Caco-2 (cell line): ENCODE measurements around the gene CASP1. TPM values are rescaled to one million over a fixed set of nuclear protein-coding genes. Genes with fewer than 3 reads are reported as not detected.

Source experiments
- BruUV-seq: library from RNA; stranded (reverse); fragments of 400-500 nt; replicated peaks from 2 replicates; lab custom pipeline; 2021; lab: Mats Ljungman, UMichigan
- CTCF ChIA-PET: fragments of 300-600 bp; sonication (Branson Sonifier 250); formaldehyde crosslinking; loops from one replicate; lab custom pipeline; 2022; ENCODE audit warnings: antibody characterized with exemption; lab: Charles Lee
- POLR2A ChIA-PET: fragments of 300-600 bp; sonication (Branson Sonifier 250); formaldehyde crosslinking; loops from one replicate; lab custom pipeline; 2022; ENCODE audit warnings: antibody characterized with exemption; lab: Charles Lee
- DNase-seq, 2 experiments: peaks; one replicate each; pipeline versions ENCODE4 v3.0.0 to v3.0.0-alpha.2; 2020 to 2022
- H3K27me3 ChIP-seq: replicated peaks from 2 replicates; pipeline ENCODE4 v1.6.0; 2011; ENCODE audit warnings: low read length; ENCODE audit not compliant: control insufficient read depth, insufficient read depth
- H3K36me3 ChIP-seq: 2 replicates; pipeline ENCODE4 v1.5.1; 2011; ENCODE audit warnings: low read length; ENCODE audit not compliant: control insufficient read depth, insufficient read depth
- H3K4me1 ChIP-seq: fragments of 250-450 bp; sonication (Bioruptor Pico); 2 replicates; pipeline ENCODE4 v1.5.1; 2020; ENCODE audit warnings: mild to moderate bottlenecking
- H3K4me3 ChIP-seq: 2 replicates; pipeline ENCODE4 v1.5.1; 2011; ENCODE audit warnings: low read depth, mild to moderate bottlenecking, control low read depth, low read length
- H3K9me3 ChIP-seq: fragments of 250-450 bp; sonication (Bioruptor Pico); 2 replicates; pipeline ENCODE4 v1.5.1; 2020; ENCODE audit warnings: mild to moderate bottlenecking, moderate library complexity
- H3K27ac Mint-ChIP-seq: one replicate; pipeline ENCODE4 v1.8.0; 2022; ENCODE audit warnings: mixed read lengths; ENCODE audit not compliant: unreplicated experiment
- H3K27me3 Mint-ChIP-seq: one replicate; pipeline ENCODE4 v1.8.0; 2022; ENCODE audit warnings: mixed read lengths; ENCODE audit not compliant: insufficient read depth, unreplicated experiment
- H3K36me3 Mint-ChIP-seq: one replicate; pipeline ENCODE4 v1.8.0; 2022; ENCODE audit warnings: mild to moderate bottlenecking, mixed read lengths; ENCODE audit not compliant: insufficient read depth, unreplicated experiment
- H3K4me1 Mint-ChIP-seq: one replicate; pipeline ENCODE4 v1.8.0; 2022; ENCODE audit warnings: low read depth, mixed read lengths; ENCODE audit not compliant: unreplicated experiment
- H3K4me3 Mint-ChIP-seq: one replicate; pipeline ENCODE4 v1.8.0; 2022; ENCODE audit warnings: mild to moderate bottlenecking, moderate library complexity, mixed read lengths; ENCODE audit not compliant: unreplicated experiment
- H3K9me3 Mint-ChIP-seq: one replicate; pipeline ENCODE4 v1.8.0; 2022; ENCODE audit warnings: mixed read lengths; ENCODE audit not compliant: unreplicated experiment
- intact Hi-C: fragments of 100-400 bp; cut with micrococcal nuclease; formaldehyde crosslinking; loops from one replicate; pipeline ENCODE4 v1.10.0; 2022; ENCODE audit not compliant: unreplicated experiment
- total RNA-seq: library from RNA; stranded (reverse); gene quantifications from 2 replicates; pipeline ENCODE4 v1.2.3, GENCODE V29; 2022
- TF ChIP-seq, protein P1 (sequence below), 2 experiments: fragments of 200-600 bp in 1 of 2; IDR thresholded peaks; 1 replicate in 1 of 2; 2 replicates in 1 of 2; pipeline versions ENCODE4 v1.5.1 to v1.8.0; 2011 to 2022; ENCODE audit warnings: antibody characterized with exemption in 1 of 2, control low read depth in 1 of 2, inconsistent platforms in 1 of 2, low read depth in 1 of 2, low read length in 1 of 2, mild to moderate bottlenecking in 1 of 2, moderate library complexity in 1 of 2; ENCODE audit not compliant: insufficient read depth in 1 of 2, severe bottlenecking in 1 of 2, unreplicated experiment in 1 of 2

The CASP1 gene
- total RNA-seq, 1 experiment from 2014 or later, result 1.4 TPM

DNA sequence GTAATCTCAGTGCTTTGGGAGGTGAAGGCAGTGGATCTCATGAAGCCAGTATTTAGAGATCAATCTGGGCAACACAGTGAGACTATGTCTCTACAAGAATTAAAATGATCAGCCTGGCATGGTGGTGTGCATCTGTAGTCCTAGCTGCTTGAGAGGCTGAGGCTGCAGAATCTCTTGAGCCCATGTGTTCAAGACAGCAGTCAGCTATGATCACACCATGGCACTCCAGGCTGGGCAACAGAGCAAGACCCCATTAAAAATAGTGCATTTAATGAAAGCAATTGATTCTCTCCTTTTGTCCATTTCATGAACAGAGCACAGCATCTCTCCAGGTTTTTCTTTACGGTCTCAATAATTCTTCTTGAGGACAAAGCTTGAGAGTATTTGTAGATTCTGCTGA is 21.5 kb upstream of the CASP1 start:
- intact Hi-C loops, result no loop called here
- POLR2A ChIA-PET, result no interaction called here

DNA sequence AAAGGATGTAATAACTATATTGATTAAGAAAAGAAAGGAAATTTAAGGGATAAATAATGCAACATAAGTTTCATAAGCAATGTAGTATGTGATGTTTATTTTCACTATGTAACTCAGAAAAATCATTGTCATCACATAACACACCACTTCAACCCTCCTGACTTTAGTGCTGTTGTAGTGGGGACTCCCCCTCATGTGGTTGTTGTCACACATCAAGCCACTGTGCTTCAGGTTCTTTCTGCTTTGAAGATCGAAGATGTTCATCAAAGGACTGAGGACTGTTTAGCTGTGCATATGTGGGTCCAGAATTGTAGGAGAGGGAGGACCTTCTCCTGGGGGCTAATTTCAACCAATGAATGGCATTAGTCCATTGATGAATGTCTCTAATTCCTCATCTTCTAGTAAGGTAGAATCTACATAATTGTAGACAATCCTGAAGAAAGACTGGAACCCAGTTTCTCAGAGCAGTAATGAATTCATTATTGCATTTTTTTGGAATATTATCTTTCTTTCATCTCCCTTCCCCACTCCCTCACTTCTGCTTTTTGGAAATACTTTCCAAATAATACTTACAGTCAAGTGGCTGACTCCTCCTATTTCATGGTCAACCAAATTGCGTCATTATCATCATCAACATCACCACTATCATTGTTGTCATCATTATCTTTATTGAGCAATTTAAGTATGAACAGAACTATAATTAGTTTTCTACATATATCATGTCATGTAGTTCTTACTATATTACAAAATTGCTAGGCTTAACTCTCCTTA is 20.0 kb upstream of the CASP1 start:
- POLR2A ChIA-PET, result no interaction called here
- no TSS peak for BruUV-seq
- no peak overlapping the region for H3K4me3 Mint-ChIP-seq
- H3K27ac Mint-ChIP-seq, result no peak overlapping the region
- H3K9me3 ChIP-seq, result no peaks in the 10 kb centered on the region
- no peaks in the 10 kb centered on the region for H3K36me3 Mint-ChIP-seq
- H3K27me3 Mint-ChIP-seq, result no peaks in the 10 kb centered on the region
- no peaks in the 10 kb centered on the region for H3K27me3 ChIP-seq
- intact Hi-C loops, result no loop called here
- CTCF ChIA-PET, result no interaction called here
- TF ChIP-seq, protein P1, sequence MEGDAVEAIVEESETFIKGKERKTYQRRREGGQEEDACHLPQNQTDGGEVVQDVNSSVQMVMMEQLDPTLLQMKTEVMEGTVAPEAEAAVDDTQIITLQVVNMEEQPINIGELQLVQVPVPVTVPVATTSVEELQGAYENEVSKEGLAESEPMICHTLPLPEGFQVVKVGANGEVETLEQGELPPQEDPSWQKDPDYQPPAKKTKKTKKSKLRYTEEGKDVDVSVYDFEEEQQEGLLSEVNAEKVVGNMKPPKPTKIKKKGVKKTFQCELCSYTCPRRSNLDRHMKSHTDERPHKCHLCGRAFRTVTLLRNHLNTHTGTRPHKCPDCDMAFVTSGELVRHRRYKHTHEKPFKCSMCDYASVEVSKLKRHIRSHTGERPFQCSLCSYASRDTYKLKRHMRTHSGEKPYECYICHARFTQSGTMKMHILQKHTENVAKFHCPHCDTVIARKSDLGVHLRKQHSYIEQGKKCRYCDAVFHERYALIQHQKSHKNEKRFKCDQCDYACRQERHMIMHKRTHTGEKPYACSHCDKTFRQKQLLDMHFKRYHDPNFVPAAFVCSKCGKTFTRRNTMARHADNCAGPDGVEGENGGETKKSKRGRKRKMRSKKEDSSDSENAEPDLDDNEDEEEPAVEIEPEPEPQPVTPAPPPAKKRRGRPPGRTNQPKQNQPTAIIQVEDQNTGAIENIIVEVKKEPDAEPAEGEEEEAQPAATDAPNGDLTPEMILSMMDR (IDR thresholded peaks at IDR 0.05; ENCODE audit: insufficient read depth in 1 of 2, low read depth in 1 of 2, low read length in 1 of 2, severe bottlenecking in 1 of 2, unreplicated experiment in 1 of 2), result no peak
- H3K4me1 ChIP-seq, result peaks cover 31% of the 10 kb centered on the region
- H3K4me1 Mint-ChIP-seq, result peaks cover 31% of the 10 kb centered on the region
- no peak for DNase-seq
- no peak overlapping the region for H3K4me3 ChIP-seq
- no peaks in the 10 kb centered on the region for H3K9me3 Mint-ChIP-seq
- H3K36me3 ChIP-seq, result no peaks in the 10 kb centered on the region

More for the DNA sequence above, 21.5 kb upstream of the CASP1 start:
- H3K36me3 Mint-ChIP-seq, result no peaks in the 10 kb centered on the region
- Histone ChIP-seq H3K27me3 (no peaks in the 10 kb centered on the region), H3K4me1 (peaks cover 23% of the 10 kb centered on the region), H3K36me3 (no peaks in the 10 kb centered on the region), H3K9me3 (no peaks in the 10 kb centered on the region), H3K4me3 (no peak overlapping the region)
- TF ChIP-seq, protein P1 (IDR thresholded peaks at IDR 0.05; ENCODE audit: insufficient read depth in 1 of 2, low read depth in 1 of 2, low read length in 1 of 2, severe bottlenecking in 1 of 2, unreplicated experiment in 1 of 2), result no peak
- DNase-seq, result no peak
- BruUV-seq, result no TSS peak
- no peak overlapping the region for H3K4me3 Mint-ChIP-seq
- CTCF ChIA-PET, result no interaction called here
- H3K27ac Mint-ChIP-seq, result no peak overlapping the region
- H3K9me3 Mint-ChIP-seq, result peaks cover 9% of the 10 kb centered on the region
- H3K27me3 Mint-ChIP-seq, result no peaks in the 10 kb centered on the region
- peaks cover 29% of the 10 kb centered on the region for H3K4me1 Mint-ChIP-seq

DNA sequence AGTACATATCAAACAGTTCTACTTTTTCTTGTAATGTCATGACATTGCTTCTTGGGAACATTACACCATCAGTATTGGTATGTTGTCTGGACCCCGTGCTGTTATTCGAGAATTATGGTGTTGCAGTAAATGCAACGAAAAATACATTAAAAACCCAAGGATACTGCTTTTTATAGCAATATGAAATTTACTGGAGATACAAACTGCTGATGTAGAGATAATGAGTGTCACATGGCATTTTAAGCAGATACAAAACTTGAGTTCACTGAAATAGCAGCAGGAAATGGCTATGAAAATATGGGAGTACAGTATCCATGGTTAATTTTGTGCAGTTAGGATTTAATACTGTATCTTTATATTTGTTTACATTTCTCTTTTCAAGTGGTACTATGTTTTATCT is 17.5 kb upstream of the CASP1 start:
- no TSS peak for BruUV-seq
- DNase-seq, result no peak
- Mint-ChIP-seq H3K4me1 (peaks cover 51% of the 10 kb centered on the region), H3K9me3 (peaks cover 20% of the 10 kb centered on the region), H3K4me3 (no peak overlapping the region), H3K36me3 (no peaks in the 10 kb centered on the region), H3K27ac (no peak overlapping the region), H3K27me3 (no peaks in the 10 kb centered on the region)
- Histone ChIP-seq H3K4me3 (no peak overlapping the region), H3K36me3 (no peaks in the 10 kb centered on the region), H3K4me1 (peaks cover 30% of the 10 kb centered on the region), H3K9me3 (no peaks in the 10 kb centered on the region), H3K27me3 (no peaks in the 10 kb centered on the region)
- intact Hi-C loops, result no loop called here
- ChIA-PET POLR2A (no interaction called here), CTCF (no interaction called here)
- TF ChIP-seq, protein P1 (IDR thresholded peaks at IDR 0.05; ENCODE audit: insufficient read depth in 1 of 2, low read depth in 1 of 2, low read length in 1 of 2, severe bottlenecking in 1 of 2, unreplicated experiment in 1 of 2), result no peak
